HCT116 (cell line): ENCODE measurements around the gene AMACR. TPM values are rescaled to one million over a fixed set of nuclear protein-coding genes. Genes with fewer than 3 reads are reported as not detected.

Experiments used
- ATAC-seq: fragments of 200-7000 bp; cut with Tn5 transposase; 2 replicates; pipeline ENCODE4 v1.9.1; 2020; ENCODE audit warnings: mild to moderate bottlenecking, moderate library complexity
- Bru-seq: library from RNA; stranded (reverse); fragments of 400-500 nt; gene quantifications from one replicate; lab custom pipeline; 2021; lab: Mats Ljungman, UMichigan
- BruChase-seq, 2 experiments: library from RNA; stranded (reverse); fragments of 400-500 nt; gene quantifications; one replicate each; lab custom pipeline; 2021; lab: Mats Ljungman, UMichigan
- BruUV-seq: library from RNA; stranded (reverse); fragments of 400-500 nt; replicated peaks from 2 replicates; lab custom pipeline; 2021; lab: Mats Ljungman, UMichigan
- CTCF ChIA-PET: fragments of 300-600 bp; sonication (Branson Sonifier 250); formaldehyde crosslinking; loops from one replicate; lab custom pipeline; 2021; ENCODE audit warnings: antibody characterized with exemption; lab: Charles Lee
- POLR2A ChIA-PET: fragments of 300-600, 350-600 bp; sonication (Branson Sonifier 250); formaldehyde crosslinking; loops from one replicate; lab custom pipeline; 2021; ENCODE audit warnings: antibody characterized with exemption; lab: Charles Lee
- RAD21 ChIA-PET, 2 experiments: fragments of 300-600 bp; sonication (Branson Sonifier 250); formaldehyde crosslinking; loops; one replicate each; lab custom pipeline; 2023; ENCODE audit warnings: low total read pairs in 2 of 2; ENCODE audit not compliant: uncharacterized antibody in 2 of 2, unreplicated experiment in 2 of 2, low non-redundant PET in 1 of 2; lab: Charles Lee
- DNase-seq: peaks from one replicate; pipeline ENCODE4 v3.0.0-alpha.2; 2010; ENCODE audit warnings: low read depth, low spot score
- H2AFZ ChIP-seq: fragments of 200-600 bp; shearing (Covaris generic), sonication (generic); 2 replicates; pipeline ENCODE4 v1.6.1; 2017; ENCODE audit warnings: low read depth, mixed run types, mixed read lengths, antibody characterized with exemption, low read length; ENCODE audit not compliant: poor library complexity, severe bottlenecking
- H3K27ac ChIP-seq: 2 replicates; pipeline ENCODE4 v1.5.1; 2012; ENCODE audit warnings: low read depth, low read length
- H3K27me3 ChIP-seq: fragments of 200-600 bp; sonication (generic); 2 replicates; pipeline ENCODE4 v1.6.1; 2016; ENCODE audit warnings: mixed run types, low read length, mixed read lengths; ENCODE audit not compliant: insufficient read depth
- H3K36me3 ChIP-seq, 2 experiments: fragments of 200-500 bp in 1 of 2; fragments of 200-600 bp in 1 of 2; sonication (Bioruptor generic) in 1 of 2; sonication (generic) in 1 of 2; 2 replicates each; pipeline versions ENCODE4 v1.5.1 to v1.6.1; 2014 to 2016; ENCODE audit warnings: low read length in 2 of 2, inconsistent platforms in 1 of 2, mixed read lengths in 1 of 2, mixed run types in 1 of 2; ENCODE audit not compliant: insufficient read depth in 2 of 2, control insufficient read depth in 1 of 2
- H3K4me1 ChIP-seq, 2 experiments: fragments of 200-600 bp in 1 of 2; sonication (generic) in 1 of 2; 2 replicates each; pipeline versions ENCODE4 v1.5.1 to v1.6.1; 2012 to 2017; ENCODE audit warnings: low read length in 2 of 2, inconsistent platforms in 1 of 2, mild to moderate bottlenecking in 1 of 2, mixed read lengths in 1 of 2, mixed run types in 1 of 2, moderate library complexity in 1 of 2; ENCODE audit not compliant: insufficient read depth in 2 of 2, control insufficient read depth in 1 of 2
- H3K4me2 ChIP-seq: fragments of 200-600 bp; sonication (generic); 2 replicates; pipeline ENCODE4 v1.6.1; 2017; ENCODE audit warnings: mixed run types, low read length, mixed read lengths
- H3K4me3 ChIP-seq, 2 experiments: fragments of 200-600 bp in 1 of 2; sonication (generic) in 1 of 2; replicated peaks in 1 of 2; 2 replicates each; pipeline ENCODE4 v1.5.1; 2011 to 2016; ENCODE audit warnings: low read length in 2 of 2, control low read depth in 1 of 2, low read depth in 1 of 2, mild to moderate bottlenecking in 1 of 2, mixed read lengths in 1 of 2, mixed run types in 1 of 2
- H3K79me2 ChIP-seq: fragments of 200-600 bp; sonication (generic); 2 replicates; pipeline ENCODE4 v1.6.1; 2017; ENCODE audit warnings: mild to moderate bottlenecking, mixed run types, low read length, moderate library complexity, mixed read lengths; ENCODE audit not compliant: insufficient read depth
- H3K9ac ChIP-seq: fragments of 200-600 bp; sonication (generic); 2 replicates; pipeline ENCODE4 v1.6.1; 2016; ENCODE audit warnings: low read length, mixed read lengths
- H3K9me2 ChIP-seq: fragments of 200-600 bp; sonication (generic), shearing (Covaris generic); 2 replicates; pipeline ENCODE4 v1.6.1; 2017; ENCODE audit warnings: mixed run types, mild to moderate bottlenecking, moderate library complexity; ENCODE audit not compliant: insufficient read depth
- H3K9me3 ChIP-seq, 2 experiments: fragments of 200-500 bp in 1 of 2; fragments of 200-600 bp in 1 of 2; sonication (Bioruptor generic) in 1 of 2; sonication (generic) in 1 of 2; 2 replicates each; pipeline ENCODE4 v1.6.1; 2014 to 2017; ENCODE audit warnings: low read length in 2 of 2, mixed read lengths in 2 of 2, inconsistent platforms in 1 of 2, low read depth in 1 of 2, mild to moderate bottlenecking in 1 of 2, mixed run types in 1 of 2, moderate library complexity in 1 of 2; ENCODE audit not compliant: control insufficient read depth in 1 of 2, insufficient read depth in 1 of 2
- H4K20me1 ChIP-seq: fragments of 200-600 bp; sonication (generic), shearing (Covaris generic); 2 replicates; pipeline ENCODE4 v1.6.1; 2017; ENCODE audit warnings: mixed run types, mild to moderate bottlenecking, moderate library complexity; ENCODE audit not compliant: insufficient read depth
- EGR1 ChIP-seq: IDR thresholded peaks from 2 replicates; pipeline ENCODE4 v1.6.1; 2012; ENCODE audit warnings: low read depth
- EZH2 ChIP-seq: fragments of 200-600 bp; sonication (generic); IDR thresholded peaks from 2 replicates; pipeline ENCODE4 v1.6.1; 2017; ENCODE audit warnings: antibody characterized with exemption, mixed run types
- FOSL1 ChIP-seq: IDR thresholded peaks from 2 replicates; pipeline ENCODE4 v1.6.1; 2012; ENCODE audit warnings: low read depth
- JUND ChIP-seq: IDR thresholded peaks from 2 replicates; pipeline ENCODE4 v1.6.1; 2012
- POLR2A ChIP-seq: IDR thresholded peaks from 2 replicates; pipeline ENCODE4 v1.7.0; 2011; ENCODE audit warnings: borderline replicate concordance; ENCODE audit not compliant: insufficient read depth, insufficient read length; ENCODE audit errors: extremely low read depth
- POLR2AphosphoS5 ChIP-seq: IDR thresholded peaks from 2 replicates; pipeline ENCODE4 v1.6.1; 2011; ENCODE audit warnings: mild to moderate bottlenecking, low read depth, low read length, moderate library complexity
- RAD21 ChIP-seq: IDR thresholded peaks from 2 replicates; pipeline ENCODE4 v1.6.1; 2012; ENCODE audit warnings: low read depth, mild to moderate bottlenecking
- SIN3A ChIP-seq: IDR thresholded peaks from 2 replicates; pipeline ENCODE4 v1.6.1; 2012; ENCODE audit warnings: low read depth
- SP1 ChIP-seq: IDR thresholded peaks from 2 replicates; pipeline ENCODE4 v1.6.1; 2012; ENCODE audit warnings: low read depth
- SRF ChIP-seq: IDR thresholded peaks from 2 replicates; pipeline ENCODE4 v1.6.1; 2012; ENCODE audit warnings: low read depth
- YY1 ChIP-seq: IDR thresholded peaks from 2 replicates; pipeline ENCODE4 v1.6.1; 2011; ENCODE audit warnings: low read length, low read depth, moderate library complexity, mild to moderate bottlenecking; ENCODE audit not compliant: insufficient replicate concordance; ENCODE audit errors: extremely low read depth
- ZFX ChIP-seq: fragments of 450-650 bp; IDR thresholded peaks from 2 replicates; pipeline ENCODE4 v1.6.1; 2017
- ZNF274 ChIP-seq: fragments of 200-500 bp; sonication (Bioruptor generic); IDR thresholded peaks from 2 replicates; pipeline ENCODE4 v1.6.1; 2014; ENCODE audit warnings: mild to moderate bottlenecking, low read depth, low read length, inconsistent platforms
- intact Hi-C: fragments of 100-400 bp; cut with micrococcal nuclease; formaldehyde crosslinking; loops from 2 replicates; pipeline ENCODE4 v1.10.0; 2022
- long read RNA-seq: library from polyadenylated mRNA; unstranded; transcript quantifications from one replicate; pipeline ENCODE4 v2.0.0, GENCODE V29; 2021; ENCODE audit not compliant: unreplicated experiment
- polyA plus RNA-seq: library from polyadenylated mRNA; unstranded; fragments of >200 nt; gene quantifications from 2 replicates; pipeline ENCODE4 v1.2.1, GENCODE V29; 2012; ENCODE audit warnings: missing spikeins
- total RNA-seq: library from RNA; stranded (reverse); gene quantifications from one replicate; pipeline ENCODE4 v1.2.1, GENCODE V29; 2021; ENCODE audit not compliant: unreplicated experiment
- TF ChIP-seq, protein P1 (sequence below): IDR thresholded peaks from 2 replicates; pipeline ENCODE4 v1.6.1; 2011; ENCODE audit warnings: mild to moderate bottlenecking, low read length, moderate library complexity; ENCODE audit not compliant: insufficient replicate concordance; ENCODE audit errors: extremely low read depth
- TF ChIP-seq, protein P2 (sequence below), 3 experiments: fragments of 200-600 bp in 1 of 3; sonication (generic) in 1 of 3; IDR thresholded peaks in 2 of 3; conservative IDR thresholded peaks in 1 of 3; 2 replicates each; pipeline ENCODE4 v1.5.1; 2012 to 2017; ENCODE audit warnings: low read depth in 2 of 3, low read length in 2 of 3, antibody characterized with exemption in 1 of 3, borderline replicate concordance in 1 of 3, control low read depth in 1 of 3, mild to moderate bottlenecking in 1 of 3, mixed read lengths in 1 of 3, mixed run types in 1 of 3, moderate library complexity in 1 of 3; ENCODE audit not compliant: insufficient read depth in 1 of 3
- TF ChIP-seq, protein P3 (sequence below): IDR thresholded peaks from 2 replicates; pipeline ENCODE4 v1.6.1; 2012

AMACR gene
- total RNA-seq (4.3 TPM), Bru-seq, nascent RNA (percentile 52 among the genes with signal in this experiment), BruChase-seq, experiment 1, labeled RNA remaining after a 6-hour chase (percentile 60 among the genes with signal in this experiment), BruChase-seq, experiment 2, labeled RNA remaining after a 2-hour chase (percentile 66 among the genes with signal in this experiment)
- polyA plus RNA-seq, result 1.4 and 3.2 TPM in 2 replicates
- long read RNA-seq, full-length matches to known transcripts, result 7 of 7 reads
- long read RNA-seq, partial matches to known transcripts, result 0 of 7 reads
- long read RNA-seq, other reads (novel, unspliced or antisense), result 0 of 7 reads

DNA sequence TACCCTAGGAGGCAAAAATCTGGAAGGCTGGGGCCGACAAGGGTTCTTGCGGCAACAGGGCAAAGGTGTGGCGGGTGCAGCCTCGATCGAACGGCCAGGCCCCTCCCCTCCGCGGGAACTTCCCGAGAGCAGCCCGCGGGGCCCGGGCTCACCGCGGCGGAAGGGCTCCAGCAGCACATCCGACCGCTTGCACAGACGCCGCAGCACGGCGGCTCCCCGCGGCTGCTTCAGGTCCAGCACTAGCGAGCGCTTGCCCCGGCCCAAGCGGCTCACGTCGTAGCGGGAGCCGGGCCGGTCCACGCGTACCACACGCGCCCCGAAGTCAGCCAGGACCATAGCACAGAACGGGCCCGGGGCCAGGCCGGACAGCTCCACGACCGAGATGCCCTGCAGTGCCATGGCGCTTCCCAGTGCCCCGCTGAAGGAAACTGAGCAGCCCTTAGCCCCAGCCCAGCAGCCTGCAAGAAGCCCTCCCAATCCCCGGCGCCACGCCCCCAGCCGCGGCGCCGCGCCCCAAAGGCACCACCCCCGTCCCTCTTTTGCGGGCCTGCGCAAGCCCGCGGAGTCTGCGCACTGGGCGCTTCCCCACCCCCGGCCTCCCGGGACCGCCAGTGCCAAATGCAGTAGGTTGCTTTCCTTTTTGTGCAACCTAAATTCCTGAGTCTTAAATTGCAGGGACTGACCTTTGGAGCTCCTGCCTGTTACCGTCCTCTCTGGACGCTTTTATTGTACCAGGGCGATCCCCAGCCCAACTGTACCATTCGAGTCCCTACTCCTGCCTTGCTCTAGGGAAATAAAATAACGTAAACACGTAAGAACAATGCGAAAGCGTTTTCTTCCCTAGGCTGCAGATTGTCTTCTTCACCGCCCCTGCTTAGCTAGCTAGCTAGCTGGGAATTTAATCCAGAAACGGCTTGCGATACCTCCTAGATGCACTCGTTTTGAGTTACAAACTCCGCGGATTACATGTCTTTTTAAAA, at the start of gene AMACR:
TSS of gene AMACR (minus strand) at position 430 of the 980 bp plus-strand sequence. CDS start at position 399, 31 bp downstream.
- POLR2A ChIA-PET, result interaction anchor here (0.7 kb wide), 1 partner anchor 10 kb away, joined by 3 read pairs; no protein-coding TSS in a partner anchor

More for the DNA sequence above, at the start of gene AMACR:
- H3K27ac ChIP-seq, result peak within 1 kb of the TSS; percentile 91
- DNase-seq (peak; percentile 71), ATAC-seq (peak; percentile 98)
- TF ChIP-seq EGR1 (peak; percentile 83), SP1 (no peak), SRF (no peak; the same call in 1 of the 2 replicates), POLR2AphosphoS5 (peak; percentile 96), JUND (no peak), SIN3A (peak; percentile 80; the same call in 1 of the 2 replicates), ZNF274 (no peak), ZFX (peak; percentile 79), FOSL1 (no peak), EZH2 (no peak), POLR2A (peak; percentile 96), YY1 (peak; percentile 36), RAD21 (no peak)
- TF ChIP-seq, protein P1, sequence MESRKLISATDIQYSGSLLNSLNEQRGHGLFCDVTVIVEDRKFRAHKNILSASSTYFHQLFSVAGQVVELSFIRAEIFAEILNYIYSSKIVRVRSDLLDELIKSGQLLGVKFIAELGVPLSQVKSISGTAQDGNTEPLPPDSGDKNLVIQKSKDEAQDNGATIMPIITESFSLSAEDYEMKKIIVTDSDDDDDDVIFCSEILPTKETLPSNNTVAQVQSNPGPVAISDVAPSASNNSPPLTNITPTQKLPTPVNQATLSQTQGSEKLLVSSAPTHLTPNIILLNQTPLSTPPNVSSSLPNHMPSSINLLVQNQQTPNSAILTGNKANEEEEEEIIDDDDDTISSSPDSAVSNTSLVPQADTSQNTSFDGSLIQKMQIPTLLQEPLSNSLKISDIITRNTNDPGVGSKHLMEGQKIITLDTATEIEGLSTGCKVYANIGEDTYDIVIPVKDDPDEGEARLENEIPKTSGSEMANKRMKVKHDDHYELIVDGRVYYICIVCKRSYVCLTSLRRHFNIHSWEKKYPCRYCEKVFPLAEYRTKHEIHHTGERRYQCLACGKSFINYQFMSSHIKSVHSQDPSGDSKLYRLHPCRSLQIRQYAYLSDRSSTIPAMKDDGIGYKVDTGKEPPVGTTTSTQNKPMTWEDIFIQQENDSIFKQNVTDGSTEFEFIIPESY, result peak; percentile 6
- TF ChIP-seq, protein P2, sequence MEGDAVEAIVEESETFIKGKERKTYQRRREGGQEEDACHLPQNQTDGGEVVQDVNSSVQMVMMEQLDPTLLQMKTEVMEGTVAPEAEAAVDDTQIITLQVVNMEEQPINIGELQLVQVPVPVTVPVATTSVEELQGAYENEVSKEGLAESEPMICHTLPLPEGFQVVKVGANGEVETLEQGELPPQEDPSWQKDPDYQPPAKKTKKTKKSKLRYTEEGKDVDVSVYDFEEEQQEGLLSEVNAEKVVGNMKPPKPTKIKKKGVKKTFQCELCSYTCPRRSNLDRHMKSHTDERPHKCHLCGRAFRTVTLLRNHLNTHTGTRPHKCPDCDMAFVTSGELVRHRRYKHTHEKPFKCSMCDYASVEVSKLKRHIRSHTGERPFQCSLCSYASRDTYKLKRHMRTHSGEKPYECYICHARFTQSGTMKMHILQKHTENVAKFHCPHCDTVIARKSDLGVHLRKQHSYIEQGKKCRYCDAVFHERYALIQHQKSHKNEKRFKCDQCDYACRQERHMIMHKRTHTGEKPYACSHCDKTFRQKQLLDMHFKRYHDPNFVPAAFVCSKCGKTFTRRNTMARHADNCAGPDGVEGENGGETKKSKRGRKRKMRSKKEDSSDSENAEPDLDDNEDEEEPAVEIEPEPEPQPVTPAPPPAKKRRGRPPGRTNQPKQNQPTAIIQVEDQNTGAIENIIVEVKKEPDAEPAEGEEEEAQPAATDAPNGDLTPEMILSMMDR (IDR thresholded peaks at IDR 0.05 in 2 of 3, conservative IDR thresholded peaks at IDR 0.05 in 1 of 3; ENCODE audit: borderline replicate concordance in 1 of 3, insufficient read depth in 1 of 3, low read depth in 2 of 3, low read length in 2 of 3), result no peak
- TF ChIP-seq, protein P3, sequence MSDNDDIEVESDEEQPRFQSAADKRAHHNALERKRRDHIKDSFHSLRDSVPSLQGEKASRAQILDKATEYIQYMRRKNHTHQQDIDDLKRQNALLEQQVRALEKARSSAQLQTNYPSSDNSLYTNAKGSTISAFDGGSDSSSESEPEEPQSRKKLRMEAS, result peak; percentile 54
- ChIA-PET RAD21 (no interaction called here), CTCF (interaction anchor here (1.2 kb wide), 1 partner anchor 11 kb away, joined by 7 read pairs; no protein-coding TSS in a partner anchor)
- H2AFZ ChIP-seq, result peak within 1 kb of the TSS; percentile 67
- intact Hi-C loops, result no loop called here
- no peaks in the 10 kb centered on the region for H4K20me1 ChIP-seq
- H3K9me3 ChIP-seq, result no peaks in the 10 kb centered on the region
- H3K4me3 ChIP-seq, result peak within 1 kb of the TSS; percentile 63 to 74
- H3K4me1 ChIP-seq, result peaks cover 6% of the 10 kb centered on the region in 2 experiments; a peak in 2 of 4 replicates
- no peaks in the 10 kb centered on the region for H3K27me3 ChIP-seq
- no peaks in the 10 kb centered on the region for H3K36me3 ChIP-seq
- BruUV-seq, result TSS peak; percentile 79
- H3K4me2 ChIP-seq, result peak within 1 kb of the TSS; percentile 86
- H3K9ac ChIP-seq, result peak within 1 kb of the TSS; percentile 60
- H3K9me2 ChIP-seq, result no peaks in the 10 kb centered on the region
- H3K79me2 ChIP-seq, result no peaks in the 10 kb centered on the region
